ENCODE results near the gene RAD18.

DNA sequence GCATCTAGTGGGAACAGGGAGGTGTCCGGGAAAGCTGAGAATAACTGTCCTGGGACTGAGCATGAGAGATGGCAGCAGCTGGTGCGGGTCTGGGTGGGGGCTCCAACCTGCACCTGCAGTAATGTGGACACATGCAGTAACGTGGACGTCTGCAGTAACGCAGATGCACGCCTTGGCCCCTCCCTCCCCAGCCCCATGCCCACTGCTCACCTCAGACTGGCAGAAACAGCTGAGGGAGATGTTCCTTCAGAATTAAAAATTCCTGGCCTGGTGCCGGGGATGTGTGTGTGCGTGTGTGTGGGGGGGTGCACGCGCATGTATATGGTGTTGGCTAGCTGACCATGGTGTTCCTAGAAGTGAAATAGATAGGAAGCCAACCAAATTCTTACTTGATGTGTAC is 107.2 kb downstream of the RAD18 start:
- TF ChIP-seq, protein P1, sequence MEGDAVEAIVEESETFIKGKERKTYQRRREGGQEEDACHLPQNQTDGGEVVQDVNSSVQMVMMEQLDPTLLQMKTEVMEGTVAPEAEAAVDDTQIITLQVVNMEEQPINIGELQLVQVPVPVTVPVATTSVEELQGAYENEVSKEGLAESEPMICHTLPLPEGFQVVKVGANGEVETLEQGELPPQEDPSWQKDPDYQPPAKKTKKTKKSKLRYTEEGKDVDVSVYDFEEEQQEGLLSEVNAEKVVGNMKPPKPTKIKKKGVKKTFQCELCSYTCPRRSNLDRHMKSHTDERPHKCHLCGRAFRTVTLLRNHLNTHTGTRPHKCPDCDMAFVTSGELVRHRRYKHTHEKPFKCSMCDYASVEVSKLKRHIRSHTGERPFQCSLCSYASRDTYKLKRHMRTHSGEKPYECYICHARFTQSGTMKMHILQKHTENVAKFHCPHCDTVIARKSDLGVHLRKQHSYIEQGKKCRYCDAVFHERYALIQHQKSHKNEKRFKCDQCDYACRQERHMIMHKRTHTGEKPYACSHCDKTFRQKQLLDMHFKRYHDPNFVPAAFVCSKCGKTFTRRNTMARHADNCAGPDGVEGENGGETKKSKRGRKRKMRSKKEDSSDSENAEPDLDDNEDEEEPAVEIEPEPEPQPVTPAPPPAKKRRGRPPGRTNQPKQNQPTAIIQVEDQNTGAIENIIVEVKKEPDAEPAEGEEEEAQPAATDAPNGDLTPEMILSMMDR (IDR thresholded peaks at IDR 0.05) = no peak
- no peak for TF ChIP-seq POLR2A (IDR thresholded peaks at IDR 0.05)
